ENCODE measurements around the gene XAF1. TPM values are rescaled to one million over a fixed set of nuclear protein-coding genes. Genes with fewer than 3 reads are reported as not detected.
"Not testable (repeated sequence)": the region's sequence is repeated elsewhere in the genome, so short reads cannot be mapped to it uniquely, and the experiment has no call there.

The XAF1 gene
- total RNA-seq, 1 donor from 2014 or later = 18.6 TPM

DNA sequence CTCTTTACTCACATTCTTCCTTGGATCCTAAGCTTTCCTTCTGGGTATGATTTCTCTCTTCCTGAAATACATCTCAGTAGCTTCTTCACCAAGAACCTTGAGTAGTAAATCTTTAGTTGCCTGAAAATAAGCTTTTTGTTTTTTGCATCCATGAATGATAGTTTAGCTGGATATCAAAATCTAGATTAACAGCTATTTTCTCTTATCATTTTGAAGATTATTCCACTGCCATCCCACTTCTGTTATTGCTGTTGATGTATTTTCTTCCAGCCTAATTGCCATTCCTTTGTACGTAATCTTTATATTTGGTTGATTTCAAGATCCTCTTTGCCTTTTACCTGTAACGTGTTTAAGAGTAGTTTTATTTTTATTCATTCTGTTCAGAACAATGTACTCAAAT, 12.6 kb downstream of the XAF1 start:
- no peak for DNase-seq
- peaks cover 75% of the 10 kb centered on the region for H3K9me3 ChIP-seq (replicated peaks)
- H3K27me3 ChIP-seq (ENCODE audit: low read depth) = no peaks in the 10 kb centered on the region
- no peak overlapping the region for H3K4me3 ChIP-seq
- peaks cover 100% of the 10 kb centered on the region for H3K36me3 ChIP-seq
- H3K4me1 ChIP-seq = no peaks in the 10 kb centered on the region
- no peak overlapping the region for H3K27ac ChIP-seq (replicated peaks)
- intact Hi-C loops (cut with micrococcal nuclease) = no loop called here
- TF ChIP-seq, protein P1, sequence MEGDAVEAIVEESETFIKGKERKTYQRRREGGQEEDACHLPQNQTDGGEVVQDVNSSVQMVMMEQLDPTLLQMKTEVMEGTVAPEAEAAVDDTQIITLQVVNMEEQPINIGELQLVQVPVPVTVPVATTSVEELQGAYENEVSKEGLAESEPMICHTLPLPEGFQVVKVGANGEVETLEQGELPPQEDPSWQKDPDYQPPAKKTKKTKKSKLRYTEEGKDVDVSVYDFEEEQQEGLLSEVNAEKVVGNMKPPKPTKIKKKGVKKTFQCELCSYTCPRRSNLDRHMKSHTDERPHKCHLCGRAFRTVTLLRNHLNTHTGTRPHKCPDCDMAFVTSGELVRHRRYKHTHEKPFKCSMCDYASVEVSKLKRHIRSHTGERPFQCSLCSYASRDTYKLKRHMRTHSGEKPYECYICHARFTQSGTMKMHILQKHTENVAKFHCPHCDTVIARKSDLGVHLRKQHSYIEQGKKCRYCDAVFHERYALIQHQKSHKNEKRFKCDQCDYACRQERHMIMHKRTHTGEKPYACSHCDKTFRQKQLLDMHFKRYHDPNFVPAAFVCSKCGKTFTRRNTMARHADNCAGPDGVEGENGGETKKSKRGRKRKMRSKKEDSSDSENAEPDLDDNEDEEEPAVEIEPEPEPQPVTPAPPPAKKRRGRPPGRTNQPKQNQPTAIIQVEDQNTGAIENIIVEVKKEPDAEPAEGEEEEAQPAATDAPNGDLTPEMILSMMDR (IDR thresholded peaks at IDR 0.05; ENCODE audit: borderline replicate concordance) = no peak

DNA sequence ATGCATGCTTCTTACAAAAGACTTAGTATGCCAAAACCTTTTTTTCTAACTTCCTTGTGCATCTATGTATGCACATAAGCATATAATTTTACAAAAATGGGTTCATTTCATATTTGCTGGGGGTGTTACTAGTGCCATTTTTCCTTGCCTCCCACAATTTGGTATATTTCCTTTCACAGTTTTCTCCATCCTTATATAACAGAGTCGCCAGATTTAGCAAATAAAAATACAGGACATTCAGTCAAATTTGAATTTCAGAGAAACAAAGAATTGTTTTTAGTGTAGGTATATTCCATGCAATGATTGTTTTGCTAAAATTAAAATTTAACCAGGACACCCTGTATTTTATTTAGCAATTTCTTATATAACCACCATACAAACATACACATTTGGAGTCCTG, 16.2 kb downstream of the XAF1 start:
- peaks cover 89% of the 10 kb centered on the region for H3K9me3 ChIP-seq (replicated peaks)
- peaks cover 24% of the 10 kb centered on the region for H3K27me3 ChIP-seq (ENCODE audit: low read depth)
- peaks cover 72% of the 10 kb centered on the region for H3K36me3 ChIP-seq
- TF ChIP-seq, protein P1 (IDR thresholded peaks at IDR 0.05; ENCODE audit: borderline replicate concordance) = no peak
- DNase-seq = no peak
- intact Hi-C loops (cut with micrococcal nuclease) = no loop called here
- H3K4me3 ChIP-seq = no peak overlapping the region
- H3K4me1 ChIP-seq = peaks cover 7% of the 10 kb centered on the region
- no peak overlapping the region for H3K27ac ChIP-seq (replicated peaks)

DNA sequence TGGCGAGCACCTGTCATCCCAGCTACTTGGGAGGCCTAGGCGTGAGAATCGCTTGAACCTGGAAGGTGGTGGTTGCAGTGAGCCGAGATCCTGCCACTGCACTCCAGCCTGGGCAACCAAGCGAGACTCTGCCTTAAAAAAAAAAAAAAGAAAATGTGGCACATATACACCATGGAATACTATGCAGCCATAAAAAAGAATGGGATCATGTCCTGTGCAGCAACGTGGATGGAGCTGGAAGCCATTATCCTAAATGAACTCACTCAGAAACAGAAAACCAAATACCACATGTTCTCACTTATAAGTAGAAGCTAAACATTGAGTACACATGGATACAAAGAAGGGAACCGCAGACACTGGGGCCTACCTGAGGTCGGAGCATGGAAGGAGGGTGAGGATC, 19.1 kb downstream of the XAF1 start:
- DNase-seq; intact Hi-C loops (cut with micrococcal nuclease); H3K4me3 ChIP-seq; H3K4me1 ChIP-seq; H3K27ac ChIP-seq (replicated peaks): not testable (repeated sequence)
- peaks cover 43% of the 10 kb centered on the region for H3K36me3 ChIP-seq
- peaks cover 68% of the 10 kb centered on the region for H3K9me3 ChIP-seq (replicated peaks)
- peaks cover 45% of the 10 kb centered on the region for H3K27me3 ChIP-seq (ENCODE audit: low read depth)

DNA sequence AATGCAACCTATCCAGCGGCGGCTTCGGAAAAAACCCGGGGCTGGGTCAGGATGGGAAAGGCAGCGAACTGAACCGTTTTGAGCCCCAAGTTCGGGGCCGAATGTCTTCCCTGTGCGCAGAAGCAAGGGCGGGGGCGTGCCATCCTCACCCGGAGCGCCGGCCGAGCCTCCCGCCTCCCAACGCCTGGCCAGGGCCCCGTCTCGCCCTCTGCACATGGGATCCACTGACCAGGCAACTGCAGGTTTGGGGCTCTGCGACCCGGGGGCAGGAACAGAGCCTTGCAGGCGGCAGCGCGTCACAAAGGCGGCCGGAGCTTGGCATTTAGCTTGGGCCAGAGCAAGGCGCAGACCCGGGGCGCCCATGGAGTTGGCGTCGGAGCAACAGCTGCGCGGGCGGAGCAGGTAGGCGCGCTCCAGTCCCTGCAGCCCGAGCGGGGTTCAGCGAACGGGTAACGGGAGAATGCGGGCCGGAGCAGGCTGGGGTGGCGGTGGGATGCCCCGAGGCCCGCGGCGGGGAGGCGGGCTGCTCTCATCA, 20.1 kb downstream of the XAF1 start, which contains the start of gene FBXO39:
TSS of gene FBXO39 (plus strand) at position 345 of the 535 bp plus-strand sequence. CDS start 3,654 bp downstream, outside the sequence.
- TF ChIP-seq, protein P1 (IDR thresholded peaks at IDR 0.05; ENCODE audit: borderline replicate concordance) = no peak
- Histone ChIP-seq H3K36me3 (peaks cover 32% of the 10 kb centered on the region), H3K27ac (replicated peaks) (no peak within 1 kb of the TSS), H3K27me3 (ENCODE audit: low read depth) (peaks cover 56% of the 10 kb centered on the region), H3K4me1 (peaks cover 7% of the 10 kb centered on the region), H3K9me3 (replicated peaks) (peaks cover 57% of the 10 kb centered on the region), H3K4me3 (no peak within 1 kb of the TSS)
- intact Hi-C loops (cut with micrococcal nuclease) = no loop called here
- DNase-seq = no peak

DNA sequence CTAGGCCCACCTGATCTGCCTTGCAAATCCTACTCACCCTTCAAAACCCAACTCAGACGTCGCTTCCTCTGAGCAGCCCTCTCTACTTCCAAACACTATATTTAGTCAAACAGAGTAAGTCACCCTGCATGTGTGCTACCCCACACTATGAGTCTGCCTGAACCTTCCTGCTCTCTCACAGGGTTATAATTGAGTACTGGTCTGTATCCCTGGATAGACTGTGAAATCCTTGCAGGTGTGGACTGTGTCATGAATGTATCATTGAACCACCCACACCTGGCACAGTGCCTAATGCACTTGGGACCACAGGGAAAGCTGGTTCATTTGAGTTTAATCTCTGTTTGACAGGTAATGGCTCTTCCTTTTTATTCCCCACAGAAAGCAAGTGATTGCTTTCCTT, 23.6 kb downstream of the XAF1 start:
- Histone ChIP-seq H3K9me3 (replicated peaks) (peaks cover 43% of the 10 kb centered on the region), H3K27ac (replicated peaks) (no peak overlapping the region), H3K36me3 (no peaks in the 10 kb centered on the region), H3K4me1 (peaks cover 7% of the 10 kb centered on the region), H3K27me3 (ENCODE audit: low read depth) (peaks cover 59% of the 10 kb centered on the region), H3K4me3 (no peak overlapping the region)
- TF ChIP-seq, protein P1 (IDR thresholded peaks at IDR 0.05; ENCODE audit: borderline replicate concordance) = no peak
- intact Hi-C loops (cut with micrococcal nuclease) = no loop called here
- DNase-seq = no peak

DNA sequence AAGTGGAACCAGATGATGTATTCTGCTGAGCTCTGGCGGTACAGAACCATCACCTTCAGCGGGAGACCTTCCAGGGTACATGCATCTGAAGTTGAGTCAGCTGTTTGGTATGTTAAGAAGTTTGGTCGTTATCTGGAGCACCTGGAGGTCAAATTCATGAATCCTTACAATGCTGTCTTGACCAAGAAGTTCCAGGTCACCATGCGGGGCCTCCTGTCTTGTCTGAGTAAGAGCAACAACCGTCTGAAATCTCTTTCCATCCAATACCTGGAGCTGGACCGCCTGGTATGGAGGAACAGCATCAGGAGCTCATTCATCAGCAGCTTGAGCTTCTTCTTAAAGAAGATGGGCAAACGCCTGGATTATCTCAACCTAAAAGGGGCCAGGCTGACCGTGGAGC, 24.2 kb downstream of the XAF1 start:
- intact Hi-C loops (cut with micrococcal nuclease) = no loop called here
- no peak for DNase-seq
- no peak overlapping the region for H3K4me3 ChIP-seq
- peaks cover 43% of the 10 kb centered on the region for H3K9me3 ChIP-seq (replicated peaks)
- TF ChIP-seq, protein P1 (IDR thresholded peaks at IDR 0.05; ENCODE audit: borderline replicate concordance) = no peak
- no peaks in the 10 kb centered on the region for H3K36me3 ChIP-seq
- H3K4me1 ChIP-seq = peaks cover 7% of the 10 kb centered on the region
- peaks cover 55% of the 10 kb centered on the region for H3K27me3 ChIP-seq (ENCODE audit: low read depth)
- H3K27ac ChIP-seq (replicated peaks) = no peak overlapping the region
